Activated CD8-positive, alpha-beta memory T cell treated with anti-CD3 and anti-CD28 coated beads for 48 hours (primary cell): ENCODE data around the gene DMBX1.

Source experiments
- DNase-seq, 3 experiments: peaks; one replicate each; pipeline ENCODE4 v3.0.0-alpha.2; 2020; ENCODE audit warnings: low read depth in 2 of 3, low spot score in 2 of 3

The DMBX1 gene

DNA sequence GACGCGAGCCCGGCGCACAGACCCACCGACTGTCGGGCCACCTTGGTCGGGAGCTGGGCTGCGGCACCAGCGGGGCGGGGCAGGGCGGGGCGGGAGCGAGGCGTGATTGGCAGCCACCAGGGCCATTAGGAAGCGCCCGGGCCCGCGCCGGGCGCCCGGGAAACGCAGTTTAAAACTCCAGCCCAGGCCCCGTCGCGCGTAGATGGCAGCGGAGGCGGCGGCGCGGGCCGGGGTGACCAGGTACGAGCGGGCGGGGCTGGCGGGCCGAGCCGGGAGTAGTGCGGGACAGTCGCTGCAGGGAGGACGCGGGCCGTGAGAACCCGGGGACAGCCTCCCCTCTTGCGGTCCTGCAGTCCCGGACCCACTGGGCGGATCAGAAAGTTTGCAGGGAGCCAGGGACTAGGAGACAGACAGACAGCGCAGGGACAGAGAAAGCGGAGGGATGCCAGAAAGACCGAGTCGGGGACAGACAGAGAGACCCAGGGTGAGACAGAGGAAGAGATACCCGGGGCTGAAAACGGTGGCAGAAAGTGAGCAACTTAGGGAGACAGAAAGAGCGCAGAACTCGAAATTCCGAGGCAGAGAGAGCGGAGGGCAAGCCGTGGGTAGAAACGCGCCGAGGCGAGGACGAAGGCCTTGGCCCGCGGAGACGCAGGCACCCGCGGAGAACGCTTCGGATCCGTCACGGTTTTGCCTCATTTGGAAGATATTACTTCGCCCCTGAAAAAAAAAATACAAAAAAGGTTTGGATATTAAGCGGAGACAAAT is at the start of gene DMBX1:
Gene DMBX1, plus strand, starts transcription at position 199 of the 768 bp plus-strand sequence. CDS start 17,175 bp downstream, outside the sequence.
- DNase-seq: no peak

DNA sequence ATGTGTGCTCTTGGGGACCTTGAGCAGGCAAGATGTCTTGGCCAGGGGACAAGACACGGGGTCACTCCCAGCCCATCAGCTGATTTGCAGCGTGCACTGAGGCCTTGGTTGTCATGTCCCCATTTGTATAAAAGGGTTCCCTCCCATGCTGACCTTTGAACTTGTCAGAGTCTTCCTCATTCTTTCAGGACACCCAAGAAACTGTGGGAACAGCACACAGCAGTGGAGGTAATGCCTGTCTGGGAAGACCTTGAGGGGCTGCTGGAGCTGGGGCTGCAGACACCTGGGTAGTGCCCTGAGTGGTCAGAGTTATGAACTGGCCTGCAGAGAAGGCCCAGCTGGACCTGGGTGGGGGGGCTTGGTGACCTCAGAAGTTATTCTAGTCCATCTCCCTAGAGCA is 49.2 kb upstream of the DMBX1 start:
- DNase-seq: no peak

DNA sequence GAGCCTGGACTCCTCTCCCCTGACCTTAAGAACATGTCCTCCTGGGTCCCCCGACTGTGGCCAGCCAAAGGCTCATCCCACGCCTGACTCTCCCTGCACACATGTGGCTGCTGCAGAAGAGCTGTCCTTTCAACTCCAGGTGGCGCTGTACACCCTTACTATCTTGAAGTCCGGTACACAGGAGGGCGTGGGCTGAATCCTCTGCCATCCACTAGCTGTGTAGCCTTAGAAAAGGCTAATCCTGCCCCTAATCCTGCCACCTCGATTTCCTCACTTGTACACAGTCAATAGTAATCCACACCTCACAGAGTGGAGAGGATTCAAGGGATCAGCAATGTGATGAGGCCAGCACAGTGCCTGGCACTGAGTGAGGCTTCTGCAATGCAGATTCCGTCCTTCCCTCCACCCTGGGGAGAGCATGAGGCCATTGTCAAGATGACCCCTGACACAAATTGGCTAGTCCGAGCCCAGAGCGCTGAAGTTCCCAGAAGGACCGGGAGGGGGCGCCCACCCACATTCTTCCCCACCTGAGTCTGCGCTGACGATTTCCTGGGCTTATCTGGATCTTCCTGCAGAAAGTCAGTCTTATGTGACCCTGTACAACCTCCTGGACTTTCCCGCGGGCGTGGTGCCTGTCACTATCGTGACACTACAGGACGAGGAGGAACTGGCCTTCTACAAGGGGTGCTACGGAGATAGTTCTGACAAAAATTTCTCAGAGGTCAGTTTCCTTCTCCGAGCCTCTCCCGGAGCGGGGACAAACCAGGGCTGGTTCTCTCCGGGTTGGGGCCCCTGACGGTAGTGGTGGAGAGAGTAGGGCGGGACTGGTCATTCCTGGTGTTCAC is 47.1 kb upstream of the DMBX1 start:
- peak; percentile 46 to 76 (median 66) for DNase-seq

DNA sequence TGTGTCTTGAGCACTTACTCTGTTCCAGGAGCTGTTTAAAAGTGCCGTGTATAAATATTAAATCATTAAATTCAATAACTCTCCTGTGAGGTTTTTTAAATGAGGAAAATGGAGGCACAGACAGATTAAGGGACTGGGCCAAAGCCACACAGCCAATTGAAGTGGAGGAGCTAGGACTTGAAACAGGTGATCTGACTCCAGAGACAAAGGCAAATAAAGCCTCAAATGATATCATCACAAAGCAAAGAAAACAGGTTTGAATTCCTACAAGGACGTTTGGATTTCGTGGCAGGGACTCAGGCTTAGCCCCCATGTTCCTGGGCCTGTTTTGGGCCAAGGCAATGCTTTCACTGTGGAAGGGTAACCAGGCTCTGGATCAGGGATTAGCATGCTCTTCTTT is 45.2 kb upstream of the DMBX1 start:
- DNase-seq: no peak

DNA sequence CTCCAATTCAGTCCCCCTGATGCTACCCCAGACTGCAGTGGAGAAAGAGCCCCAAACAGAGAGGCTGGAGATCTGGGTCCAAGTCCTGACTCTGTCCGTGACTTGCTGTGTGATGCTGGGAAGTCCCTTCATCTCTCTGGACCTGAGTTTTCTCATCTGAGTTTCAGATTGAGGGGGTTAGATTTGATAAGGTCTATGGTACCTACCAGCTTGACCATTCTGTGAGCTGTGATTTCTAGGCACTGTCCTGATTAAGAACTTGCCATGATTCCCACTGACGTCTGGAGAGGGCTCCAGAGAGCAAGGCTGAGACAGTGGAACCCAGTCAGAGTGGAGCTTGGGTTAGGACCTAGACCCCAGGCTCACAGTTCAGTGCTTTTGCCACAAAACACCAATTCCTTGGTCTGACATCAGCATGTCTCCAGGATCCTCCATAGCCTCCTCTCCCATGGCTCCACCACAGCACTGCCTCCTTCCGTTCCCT is 43.8 kb upstream of the DMBX1 start:
- DNase-seq: no peak

DNA sequence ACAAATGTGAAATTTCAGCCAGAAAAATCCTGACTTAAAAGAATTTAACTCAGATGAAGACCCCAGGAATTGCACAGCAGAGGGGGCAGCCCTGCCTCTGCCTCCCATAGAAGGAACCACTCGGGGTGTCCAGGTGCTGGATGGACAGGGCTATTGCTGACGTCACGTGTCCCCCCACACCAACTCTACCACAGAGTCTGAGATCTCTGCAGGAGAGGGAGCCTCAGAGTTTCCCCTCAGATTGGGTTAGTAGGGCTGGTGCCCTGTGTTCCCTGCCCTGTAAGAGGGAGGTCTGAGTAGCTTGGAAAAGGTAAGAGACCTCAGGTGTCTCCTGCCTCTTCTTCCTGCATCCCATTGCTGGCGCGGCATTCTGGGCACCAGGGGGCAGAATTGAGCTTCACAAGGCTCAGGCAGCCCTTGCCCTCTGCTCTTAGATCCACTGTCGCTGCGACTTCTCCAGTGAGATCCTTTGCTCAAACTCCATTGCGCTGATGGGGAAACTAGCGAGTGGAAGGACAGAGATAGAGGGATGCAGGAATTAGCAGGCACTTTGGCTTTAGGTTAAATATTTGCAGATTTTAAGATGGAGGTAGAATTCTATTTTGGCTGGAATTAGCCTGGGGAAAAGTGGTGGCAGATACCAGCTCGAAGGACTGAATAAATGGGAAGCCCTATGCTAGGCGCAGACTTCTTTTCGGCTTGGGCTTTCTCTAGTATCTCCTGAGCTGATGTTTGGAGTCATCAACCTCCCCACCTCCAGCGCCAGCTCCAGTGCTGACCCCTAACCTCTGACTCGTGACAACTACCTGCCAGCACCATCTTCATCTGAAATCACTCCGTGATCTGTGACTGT is 42.8 kb upstream of the DMBX1 start:
- DNase-seq: peak; percentile 32 to 81 (median 75)

DNA sequence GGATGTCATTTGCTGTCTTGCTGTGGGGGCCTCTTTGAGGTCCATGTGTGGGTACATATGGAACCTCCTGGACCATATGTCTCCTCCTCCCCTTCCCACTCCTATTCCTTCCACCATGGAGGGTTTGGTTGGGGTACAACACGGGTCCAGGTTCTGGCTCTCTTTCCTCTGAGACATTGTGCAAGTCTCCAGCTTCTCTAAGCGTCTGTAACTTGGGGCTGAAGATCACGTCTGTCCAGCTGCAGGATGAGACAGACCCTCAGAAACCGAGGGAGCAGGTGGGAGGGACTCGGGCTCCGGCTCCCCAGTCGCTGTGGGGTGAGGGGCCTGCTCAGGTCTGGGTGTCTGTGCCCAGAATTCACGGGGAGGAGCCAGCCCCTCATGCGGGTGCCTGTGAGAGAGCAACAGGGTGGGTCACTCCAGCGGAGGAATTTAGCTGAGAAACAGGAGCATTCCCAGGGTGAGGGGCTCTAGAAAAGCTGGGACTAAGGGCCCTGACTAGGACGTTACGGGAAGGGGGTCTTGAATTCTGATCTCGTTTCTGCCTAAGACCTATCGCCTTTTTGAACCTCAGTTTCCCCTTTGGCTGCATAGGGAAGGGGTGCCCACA is 42.0 kb upstream of the DMBX1 start:
- no peak for DNase-seq

DNA sequence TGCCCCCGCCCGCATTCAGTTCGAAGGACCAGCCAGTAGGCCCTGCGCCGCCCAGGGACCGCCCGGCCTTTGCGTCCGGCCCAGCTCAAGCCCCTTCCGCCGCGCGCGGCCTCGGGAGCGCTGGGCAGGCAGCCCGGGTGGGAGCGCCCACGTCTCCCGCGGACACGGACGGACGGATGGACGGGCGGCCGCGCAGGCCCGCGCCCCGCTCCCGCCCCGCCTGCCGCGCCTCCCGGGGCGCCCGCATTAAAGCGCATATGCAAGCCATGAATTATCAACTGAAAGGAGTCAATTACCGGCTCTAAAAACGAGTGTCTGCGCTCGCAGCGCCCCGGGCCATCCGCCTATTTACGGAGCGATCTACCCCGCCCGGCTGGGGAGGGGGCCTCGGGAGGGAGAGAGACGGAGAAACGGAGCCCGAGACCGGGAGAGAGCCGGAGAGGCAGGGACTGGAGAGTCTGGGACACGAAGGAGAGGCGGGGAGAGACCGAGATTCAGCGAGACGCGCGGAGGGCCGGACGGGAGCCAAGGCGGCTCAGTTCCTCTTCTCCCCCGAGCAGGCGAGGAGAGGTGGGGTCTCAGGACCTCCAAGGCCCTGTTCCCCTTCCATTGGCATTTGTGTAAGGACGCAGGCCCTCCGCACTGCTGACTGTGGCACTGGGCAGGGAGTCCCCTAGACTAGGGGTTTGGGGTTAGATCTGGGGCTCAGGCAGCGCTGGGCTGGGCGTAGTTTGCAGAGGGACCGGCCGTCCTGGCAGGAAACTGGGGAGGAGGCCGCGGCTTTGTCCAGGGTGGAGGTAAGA is 41.3 kb upstream of the DMBX1 start:
- no peak for DNase-seq

DNA sequence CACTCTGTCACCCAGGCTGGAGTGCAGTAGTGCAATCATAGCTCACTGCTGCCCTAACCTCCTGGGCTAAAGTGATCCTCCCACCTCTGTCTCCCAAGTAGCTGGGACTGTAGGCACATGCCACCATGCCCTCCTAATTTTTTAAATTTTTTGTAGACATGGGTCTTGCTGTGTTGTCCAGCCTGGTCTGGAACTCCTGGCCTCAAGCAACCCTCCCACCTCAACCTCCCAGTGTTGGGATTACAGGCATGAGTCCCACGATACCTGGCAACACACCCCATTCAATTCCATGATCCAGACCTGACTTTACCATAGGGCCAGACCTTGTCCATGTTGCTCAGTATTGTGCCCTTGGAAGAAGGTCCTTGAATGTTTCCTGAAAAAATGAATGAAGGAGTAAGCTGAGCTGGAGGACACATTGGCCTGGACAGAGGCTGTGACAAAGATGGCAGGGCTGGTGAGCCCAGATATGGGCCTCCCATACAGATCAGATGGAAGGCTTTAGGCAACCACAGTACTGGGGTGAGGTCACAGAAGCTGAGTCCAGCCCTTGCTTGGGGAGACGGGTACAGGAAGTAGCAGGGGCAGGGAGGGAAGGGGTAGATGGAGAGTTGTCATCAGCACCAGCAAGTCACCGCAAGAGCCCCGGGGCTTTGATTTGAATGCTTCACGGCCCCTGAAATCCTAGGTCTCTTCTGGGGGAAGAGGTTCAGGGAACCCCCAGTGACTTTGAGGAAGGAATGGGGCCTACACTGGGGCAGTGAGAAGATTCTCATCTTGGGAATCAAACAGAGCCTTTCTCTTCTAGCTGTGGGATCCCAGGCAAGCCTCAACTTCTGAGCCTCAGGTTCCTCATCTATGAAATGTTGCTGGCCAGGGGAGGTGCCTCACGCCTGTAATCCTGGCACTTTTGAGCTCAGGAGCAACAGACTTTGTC is 40.1 kb upstream of the DMBX1 start:
- no peak for DNase-seq

DNA sequence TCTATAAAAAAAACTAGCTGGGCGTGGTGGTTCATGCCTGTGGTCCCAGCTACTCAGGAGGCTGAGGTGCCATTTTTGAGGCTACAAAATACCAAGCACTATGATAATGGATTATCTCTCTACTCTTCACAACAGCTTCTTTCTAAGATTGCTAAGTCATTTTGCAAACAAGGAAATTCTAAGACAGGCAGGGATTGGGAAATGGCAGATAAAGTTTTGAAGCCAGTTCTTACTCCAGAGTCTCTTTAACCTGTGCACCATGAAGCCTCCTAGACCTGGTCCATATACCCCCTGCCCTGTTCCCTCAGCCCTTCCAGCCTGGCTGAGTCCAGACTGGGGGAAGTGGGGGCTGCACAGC is 39.5 kb upstream of the DMBX1 start:
- DNase-seq: no peak

DNA sequence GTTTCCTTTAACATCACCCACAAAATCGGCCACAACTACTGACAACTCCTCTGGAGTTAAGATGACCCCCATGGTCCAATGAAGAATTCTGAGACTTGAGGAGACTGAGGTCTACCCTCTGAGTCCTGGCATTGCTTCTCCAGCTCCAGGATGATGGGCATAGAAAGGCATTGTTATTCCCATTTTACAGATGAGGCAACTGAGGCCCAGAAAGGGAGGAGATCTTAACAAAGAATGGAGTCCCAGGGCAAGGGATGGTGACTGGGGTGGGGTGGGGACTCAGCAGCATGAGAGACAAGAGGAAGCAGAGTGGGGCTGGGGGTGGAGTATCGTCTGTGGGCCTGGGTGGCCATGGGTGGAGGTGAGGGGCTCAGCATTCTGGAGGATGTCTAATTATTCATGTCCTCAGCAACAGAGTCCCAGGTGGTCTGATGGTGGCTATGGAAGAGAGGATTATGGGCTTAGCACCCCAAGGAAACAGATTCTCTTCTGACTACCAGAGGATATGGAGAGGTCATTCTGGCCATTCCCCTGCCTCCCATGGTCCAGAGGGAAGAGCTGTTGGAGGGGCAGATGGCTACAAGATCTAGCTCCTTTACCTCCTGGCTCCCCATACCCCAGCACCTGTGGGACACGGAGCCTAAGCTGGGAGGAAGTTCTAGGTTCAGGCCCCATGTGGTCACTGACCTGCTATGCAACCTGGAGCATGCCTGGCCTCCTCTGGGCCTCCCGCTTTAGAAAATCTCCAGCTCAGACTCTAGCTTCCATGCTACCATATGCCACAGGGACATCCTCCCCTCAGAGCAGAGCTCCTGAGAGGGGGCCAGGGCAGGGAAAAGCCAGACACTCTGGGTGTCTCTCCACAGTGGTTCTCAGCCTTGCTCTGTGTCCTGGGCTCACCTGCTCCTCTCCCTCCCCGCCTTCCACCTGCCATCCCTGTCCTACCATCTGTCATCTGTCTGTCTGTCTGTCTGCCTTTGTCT is 37.4 kb upstream of the DMBX1 start:
- DNase-seq: no peak

DNA sequence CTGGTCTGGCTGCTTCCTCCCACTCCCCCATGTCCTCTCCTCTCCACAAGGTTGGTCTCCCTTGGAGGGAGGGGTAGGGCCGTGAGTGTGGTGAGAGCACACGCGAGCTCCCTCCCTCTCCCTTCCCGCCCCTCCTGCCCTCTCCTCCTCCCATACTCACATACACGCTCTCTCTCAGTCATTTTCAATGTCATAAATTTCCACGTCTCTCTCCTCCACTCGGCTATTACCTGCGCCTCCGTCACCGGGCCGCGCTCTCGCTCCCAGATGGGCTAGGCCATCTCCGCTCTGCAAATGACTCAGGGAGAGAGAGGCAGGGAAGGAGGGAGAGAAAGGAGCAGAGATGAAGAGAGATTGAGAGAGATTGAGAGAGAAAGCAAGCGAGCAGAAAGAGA is 36.7 kb upstream of the DMBX1 start:
- DNase-seq: no peak

DNA sequence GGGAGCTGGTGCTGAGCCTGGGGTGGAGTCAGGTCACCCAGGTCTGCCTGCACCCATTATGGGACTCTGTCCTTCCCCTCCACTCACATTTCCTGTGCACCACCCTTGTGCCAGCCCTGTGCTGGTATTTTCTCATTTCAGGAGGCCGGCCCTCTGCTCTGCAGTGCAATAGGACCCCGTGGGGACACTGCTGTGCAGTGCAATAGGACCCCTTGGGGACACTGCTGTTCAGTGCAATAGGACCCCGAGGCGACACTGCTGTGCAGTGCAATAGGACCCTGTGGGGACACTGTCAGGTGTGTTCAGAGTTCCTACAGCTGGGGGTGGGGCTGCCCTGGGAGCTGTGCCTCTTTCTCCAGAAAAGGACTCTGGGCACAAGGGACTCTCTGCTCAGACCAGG is 36.2 kb upstream of the DMBX1 start:
- no peak for DNase-seq

DNA sequence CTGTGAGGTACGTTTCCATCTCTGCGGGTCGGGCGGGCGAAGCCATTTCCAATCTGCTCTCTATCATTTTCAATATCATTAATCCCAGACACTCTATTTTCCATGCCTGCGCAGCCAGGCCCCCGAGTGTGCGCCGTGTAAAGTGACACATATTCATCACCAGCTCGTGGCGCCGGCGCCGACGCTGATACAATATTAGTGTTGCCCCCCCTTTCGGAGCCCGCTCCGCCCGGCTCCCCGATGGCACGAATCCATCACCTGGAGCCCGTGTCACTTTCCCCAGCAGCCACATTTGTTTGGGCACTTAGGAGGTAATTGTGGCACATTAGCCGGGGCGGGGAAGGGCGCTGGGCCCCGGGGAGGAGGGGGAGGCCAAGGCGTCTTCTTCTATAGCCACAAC is 33.7 kb upstream of the DMBX1 start:
- DNase-seq: no peak

DNA sequence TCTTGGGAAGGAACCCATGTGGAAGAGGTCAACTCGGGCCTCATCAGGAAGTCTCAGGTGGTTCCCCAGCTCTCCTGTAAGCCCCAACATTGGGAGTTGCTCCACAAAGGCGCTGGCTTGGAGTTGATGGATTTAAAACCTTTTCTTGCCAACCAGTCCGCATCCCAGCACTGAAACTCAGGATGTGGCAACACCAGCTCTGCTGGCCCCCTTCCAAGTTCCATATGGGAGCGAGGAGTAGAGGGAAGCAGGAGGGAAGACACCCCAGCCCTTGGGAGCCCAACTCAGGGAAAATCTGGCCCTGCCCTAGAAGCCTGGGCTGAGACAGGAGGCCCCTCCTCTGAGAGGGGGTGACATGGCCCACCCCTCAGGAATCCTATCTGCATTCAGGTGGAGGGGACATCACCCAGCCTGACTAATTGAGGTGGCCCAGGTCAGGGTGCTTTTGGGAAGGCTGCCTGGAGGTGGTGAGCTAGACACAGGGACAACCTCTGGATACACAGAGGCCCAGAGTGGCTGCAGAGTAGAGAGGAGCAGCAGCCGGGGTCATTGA is 33.1 kb upstream of the DMBX1 start:
- no peak for DNase-seq

DNA sequence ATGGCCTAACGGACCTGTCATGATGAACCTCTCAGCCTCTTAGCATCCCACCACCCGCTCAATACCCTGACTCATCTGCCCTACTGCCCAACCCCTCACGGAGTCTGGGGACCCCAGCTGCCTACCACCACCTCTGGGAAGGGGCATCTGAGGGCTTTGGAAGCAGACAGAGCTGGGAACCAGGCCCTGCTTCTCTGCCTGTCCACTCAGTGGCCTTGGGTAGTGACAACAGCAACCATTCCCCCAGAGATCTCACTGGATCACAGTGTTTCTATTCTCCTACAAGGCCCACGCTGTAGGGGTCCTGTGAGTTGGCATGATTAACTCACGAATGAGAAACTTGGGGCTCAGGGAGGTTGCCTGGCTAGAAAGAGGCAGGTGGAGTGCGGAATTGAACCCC is 32.5 kb upstream of the DMBX1 start:
- no peak for DNase-seq

DNA sequence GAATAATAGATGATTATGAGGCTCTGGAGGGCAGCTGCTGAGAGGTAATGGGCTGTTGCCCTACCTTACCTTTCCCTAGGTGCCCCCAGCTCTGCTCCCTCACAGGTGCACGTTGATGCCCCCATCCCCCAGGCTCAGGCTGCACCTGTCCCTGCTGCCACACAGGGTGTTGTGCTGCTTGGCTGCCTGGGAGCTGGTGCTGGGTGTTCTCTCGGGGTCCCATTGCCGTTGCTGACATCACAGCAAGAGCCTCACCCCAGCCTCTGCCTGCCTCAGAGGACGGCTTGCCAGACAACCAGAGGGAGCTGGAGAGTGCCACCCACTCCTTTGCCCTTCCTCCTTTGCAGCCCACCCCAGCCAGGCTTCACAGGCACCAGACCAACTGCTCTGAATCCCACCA is 31.4 kb upstream of the DMBX1 start:
- no peak for DNase-seq

DNA sequence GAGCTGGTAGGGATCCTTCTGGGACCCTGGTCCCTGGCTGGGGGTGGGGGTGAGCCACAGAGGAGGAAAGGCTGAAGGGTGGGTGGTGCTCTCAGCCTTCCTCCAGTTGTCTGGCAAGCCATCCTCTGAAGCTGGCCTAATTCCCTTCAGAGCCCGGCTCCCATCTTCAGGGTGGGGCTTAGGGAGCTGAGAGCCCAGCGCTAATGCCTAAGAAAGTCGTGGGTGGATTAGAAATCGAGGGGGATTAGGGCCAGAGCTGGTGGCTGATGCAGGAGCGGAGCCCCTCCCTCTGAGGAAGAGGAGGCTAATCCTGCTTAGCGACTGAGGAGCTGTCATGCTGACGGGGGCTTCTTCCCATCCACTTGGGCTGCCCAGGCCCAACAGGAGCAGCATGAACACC is 30.8 kb upstream of the DMBX1 start:
- no peak for DNase-seq
